ENCODE data around the gene DIP2B. TPM values are rescaled to one million over a fixed set of nuclear protein-coding genes. Genes with fewer than 3 reads are reported as not detected.

The DIP2B gene
- total RNA-seq, 1 donor from 2014 or later: 28.6 TPM

DNA sequence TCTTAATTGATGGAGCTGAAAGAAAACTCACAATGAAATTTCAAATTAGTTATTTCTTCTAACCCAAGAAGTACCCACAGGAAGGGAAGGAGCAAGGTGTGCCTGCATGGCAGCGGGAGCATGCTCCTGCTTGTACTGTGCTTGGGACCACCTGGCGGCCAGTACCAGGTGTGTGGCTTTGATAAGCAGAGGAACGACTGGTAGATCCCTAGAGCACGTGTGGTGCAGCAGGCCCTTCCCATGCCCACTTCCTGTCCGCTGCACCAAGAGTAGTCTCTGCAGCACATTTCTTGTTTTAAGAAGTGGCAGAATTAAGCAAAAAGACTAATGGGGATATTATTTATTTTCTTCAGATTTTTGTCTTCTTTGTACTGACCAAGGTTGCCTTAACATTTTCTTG is 136.8 kb downstream of the DIP2B start:
- DNase-seq: no peak
- no peaks in the 10 kb centered on the region for H3K4me1 ChIP-seq
- TF ChIP-seq, protein P1, sequence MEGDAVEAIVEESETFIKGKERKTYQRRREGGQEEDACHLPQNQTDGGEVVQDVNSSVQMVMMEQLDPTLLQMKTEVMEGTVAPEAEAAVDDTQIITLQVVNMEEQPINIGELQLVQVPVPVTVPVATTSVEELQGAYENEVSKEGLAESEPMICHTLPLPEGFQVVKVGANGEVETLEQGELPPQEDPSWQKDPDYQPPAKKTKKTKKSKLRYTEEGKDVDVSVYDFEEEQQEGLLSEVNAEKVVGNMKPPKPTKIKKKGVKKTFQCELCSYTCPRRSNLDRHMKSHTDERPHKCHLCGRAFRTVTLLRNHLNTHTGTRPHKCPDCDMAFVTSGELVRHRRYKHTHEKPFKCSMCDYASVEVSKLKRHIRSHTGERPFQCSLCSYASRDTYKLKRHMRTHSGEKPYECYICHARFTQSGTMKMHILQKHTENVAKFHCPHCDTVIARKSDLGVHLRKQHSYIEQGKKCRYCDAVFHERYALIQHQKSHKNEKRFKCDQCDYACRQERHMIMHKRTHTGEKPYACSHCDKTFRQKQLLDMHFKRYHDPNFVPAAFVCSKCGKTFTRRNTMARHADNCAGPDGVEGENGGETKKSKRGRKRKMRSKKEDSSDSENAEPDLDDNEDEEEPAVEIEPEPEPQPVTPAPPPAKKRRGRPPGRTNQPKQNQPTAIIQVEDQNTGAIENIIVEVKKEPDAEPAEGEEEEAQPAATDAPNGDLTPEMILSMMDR (IDR thresholded peaks at IDR 0.05): no peak
- no peak for ATAC-seq
- no peaks in the 10 kb centered on the region for H3K27me3 ChIP-seq
- H3K27ac ChIP-seq: no peak overlapping the region
- no peaks in the 10 kb centered on the region for H3K9me3 ChIP-seq
- peaks cover 14% of the 10 kb centered on the region for H3K36me3 ChIP-seq
- H3K4me3 ChIP-seq: no peak overlapping the region
- intact Hi-C loops (cut with DNase I): no loop called here

DNA sequence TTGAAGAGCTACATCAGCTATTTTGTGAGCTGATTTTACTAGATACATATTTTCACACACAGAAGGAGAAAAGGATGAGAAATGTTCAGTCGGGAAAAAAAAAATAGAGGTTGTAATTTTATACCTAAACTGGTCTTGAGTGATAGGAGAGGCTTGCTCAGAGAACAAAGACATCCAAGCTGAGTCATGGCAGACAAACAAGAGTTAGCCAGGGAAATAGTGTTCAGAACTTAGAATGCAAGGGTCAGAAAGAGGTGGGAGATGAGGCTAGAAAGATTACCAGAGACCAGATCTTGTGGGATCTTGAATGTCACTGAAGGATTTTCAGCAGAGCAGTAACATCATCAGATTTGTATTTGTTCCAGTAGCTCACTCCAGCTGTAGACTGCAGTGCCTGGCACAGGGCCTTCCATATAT is 137.3 kb downstream of the DIP2B start:
- no peaks in the 10 kb centered on the region for H3K4me1 ChIP-seq
- peaks cover 14% of the 10 kb centered on the region for H3K36me3 ChIP-seq
- H3K9me3 ChIP-seq: no peaks in the 10 kb centered on the region
- intact Hi-C loops (cut with DNase I): no loop called here
- no peak overlapping the region for H3K4me3 ChIP-seq
- H3K27ac ChIP-seq: no peak overlapping the region
- TF ChIP-seq, protein P1 (IDR thresholded peaks at IDR 0.05): no peak
- DNase-seq: no peak
- ATAC-seq: no peak
- no peaks in the 10 kb centered on the region for H3K27me3 ChIP-seq

DNA sequence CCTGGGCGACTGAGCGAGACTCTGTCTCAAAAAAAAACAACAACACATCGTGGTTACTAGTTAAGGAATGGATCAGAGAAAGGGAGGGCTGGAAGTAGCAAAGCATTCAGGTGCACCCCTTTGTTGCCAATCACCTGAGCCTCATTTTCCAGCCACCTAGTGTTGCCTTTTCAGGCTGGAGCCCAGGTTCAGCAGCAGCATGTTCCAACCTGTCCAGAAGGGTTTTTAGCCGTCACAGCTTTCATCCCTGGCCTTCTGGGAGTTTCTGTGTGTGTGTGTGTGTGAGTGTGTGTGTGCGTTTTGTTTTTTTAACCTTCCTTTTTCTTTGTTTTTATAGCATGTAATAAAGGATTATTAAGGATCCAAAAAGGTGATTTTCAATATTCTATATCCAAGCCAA is 138.0 kb downstream of the DIP2B start:
- H3K4me3 ChIP-seq: no peak overlapping the region
- no peaks in the 10 kb centered on the region for H3K4me1 ChIP-seq
- H3K36me3 ChIP-seq: peaks cover 14% of the 10 kb centered on the region
- no peaks in the 10 kb centered on the region for H3K9me3 ChIP-seq
- TF ChIP-seq, protein P1 (IDR thresholded peaks at IDR 0.05): no peak
- no peak for DNase-seq
- ATAC-seq: no peak
- H3K27me3 ChIP-seq: no peaks in the 10 kb centered on the region
- intact Hi-C loops (cut with DNase I): no loop called here
- no peak overlapping the region for H3K27ac ChIP-seq

DNA sequence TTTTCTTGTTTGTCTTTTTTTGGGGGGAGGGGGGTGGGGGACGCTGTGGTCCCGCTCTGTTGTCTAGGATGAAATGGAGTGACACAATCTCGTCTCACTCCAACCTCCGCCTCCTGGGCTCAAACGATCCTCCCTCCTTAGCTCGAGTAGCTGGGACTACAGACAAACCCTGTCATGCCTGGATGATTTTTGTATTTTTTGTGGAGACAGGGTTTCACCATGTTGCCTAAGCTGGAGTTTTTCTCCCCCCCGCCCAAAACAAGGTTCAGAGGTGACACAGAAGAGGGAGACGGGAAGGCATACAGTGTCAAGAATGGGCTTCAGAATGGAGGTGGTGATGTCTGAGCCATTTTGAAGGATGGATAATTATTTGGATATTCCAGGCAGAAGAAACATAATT is 142.2 kb downstream of the DIP2B start:
- Histone ChIP-seq H3K9me3 (no peaks in the 10 kb centered on the region), H3K4me3 (no peak overlapping the region), H3K4me1 (no peaks in the 10 kb centered on the region), H3K36me3 (peaks cover 6% of the 10 kb centered on the region), H3K27me3 (no peaks in the 10 kb centered on the region), H3K27ac (no peak overlapping the region)
- intact Hi-C loops (cut with DNase I): no loop called here
- ATAC-seq (no peak), DNase-seq (no peak)
- TF ChIP-seq, protein P1 (IDR thresholded peaks at IDR 0.05): no peak

DNA sequence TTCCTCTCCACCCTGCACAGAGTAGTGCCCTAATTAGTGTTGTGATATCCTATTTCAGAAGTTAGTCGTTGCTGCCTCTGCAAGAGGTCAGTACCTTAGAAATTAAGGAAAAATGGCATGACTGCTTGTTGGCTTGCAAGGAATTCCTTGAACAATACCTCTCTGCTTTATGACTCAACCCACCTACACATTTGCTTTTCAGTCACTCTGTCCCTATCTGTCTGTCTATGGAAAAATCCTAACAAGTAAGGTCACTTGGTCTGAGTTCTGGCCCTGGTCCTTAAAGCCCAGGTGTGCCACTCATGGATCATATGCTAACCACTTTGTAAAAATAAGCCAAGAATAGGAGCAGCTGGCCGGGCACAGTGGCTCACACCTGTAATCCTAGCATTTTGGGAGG is 142.7 kb downstream of the DIP2B start:
- Histone ChIP-seq H3K27ac (no peak overlapping the region), H3K36me3 (peaks cover 6% of the 10 kb centered on the region), H3K9me3 (no peaks in the 10 kb centered on the region), H3K4me3 (no peak overlapping the region), H3K4me1 (no peaks in the 10 kb centered on the region), H3K27me3 (no peaks in the 10 kb centered on the region)
- intact Hi-C loops (cut with DNase I): no loop called here
- DNase-seq: no peak
- TF ChIP-seq, protein P1 (IDR thresholded peaks at IDR 0.05): no peak
- no peak for ATAC-seq

DNA sequence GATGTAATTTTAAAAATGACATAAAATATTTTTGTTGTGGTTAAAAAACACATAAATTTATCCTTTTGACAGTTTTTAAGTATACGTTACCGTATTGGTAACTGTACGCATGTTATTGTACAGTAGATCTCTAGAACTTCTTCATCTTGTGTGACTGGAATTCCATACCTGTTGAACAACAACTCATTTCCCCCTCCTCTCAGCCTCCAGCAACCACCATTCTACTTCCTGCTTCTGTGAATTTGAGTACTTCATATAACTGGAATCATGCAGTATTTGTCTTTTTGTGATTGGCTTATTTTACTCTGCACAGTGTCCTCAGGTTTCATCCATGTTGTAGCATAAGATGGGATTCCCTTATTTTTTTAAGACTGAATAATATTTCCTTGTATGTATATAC is 145.5 kb downstream of the DIP2B start:
- intact Hi-C loops (cut with DNase I): no loop called here
- Histone ChIP-seq H3K36me3 (no peaks in the 10 kb centered on the region), H3K27me3 (no peaks in the 10 kb centered on the region), H3K4me1 (no peaks in the 10 kb centered on the region), H3K9me3 (no peaks in the 10 kb centered on the region), H3K4me3 (no peak overlapping the region), H3K27ac (no peak overlapping the region)
- ATAC-seq (no peak), DNase-seq (no peak)
- TF ChIP-seq, protein P1 (IDR thresholded peaks at IDR 0.05): no peak
